Esophagus squamous epithelium (tissue), 4 donors: Measurements from ENCODE around the gene LMF1.

Experiments
- CTCF ChIP-seq, 6 experiments: fragments of 450-650 bp in 4 of 6; fragments of 200-600 bp in 2 of 6; sonication (generic) in 2 of 6; IDR thresholded peaks; one replicate each; pipeline ENCODE4 v1.5.1; 2016 to 2019; ENCODE audit warnings: antibody characterized with exemption in 6 of 6, mild to moderate bottlenecking in 4 of 6, moderate library complexity in 4 of 6
- POLR2A ChIP-seq, 4 donors: fragments of 450-650 bp; IDR thresholded peaks; one replicate each; pipeline ENCODE4 v1.6.1; 2017; ENCODE audit warnings: antibody characterized with exemption in 4 of 4, mild to moderate bottlenecking in 4 of 4, moderate library complexity in 3 of 4

- no peak for TF ChIP-seq CTCF (IDR thresholded peaks at IDR 0.05)
- no peak for TF ChIP-seq POLR2A (IDR thresholded peaks at IDR 0.05)
Measured at GRCh38 chr16:952321-952720, 18.5 kb downstream of the LMF1 start.
